HepG2 (cell line): Measurements from ENCODE around the gene SERPINF2.

ENCODE experiments used
- ATF7 ChIP-seq, 2 experiments: fragments of 450-650 bp in 1 of 2; sonication (generic) in 1 of 2; formaldehyde crosslinking in 1 of 2; IDR thresholded peaks; 2 replicates each; pipeline versions ENCODE4 v1.4.0 to v1.6.1; 2016 to 2020; ENCODE audit warnings: antibody characterized with exemption in 1 of 2, mild to moderate bottlenecking in 1 of 2, missing genetic modification reagents in 1 of 2
- FOXA3 ChIP-seq: IDR thresholded peaks from 2 replicates; pipeline ENCODE4 v1.6.1; 2016; ENCODE audit warnings: missing genetic modification reagents, missing compliant biosample characterization
- HDAC6 ChIP-seq: fragments of 200-600 bp; sonication (generic); IDR thresholded peaks from 2 replicates; pipeline ENCODE4 v1.7.0; 2017; ENCODE audit warnings: mild to moderate bottlenecking, antibody characterized with exemption, low read length, low read depth
- MAX ChIP-seq: IDR thresholded peaks from 2 replicates; pipeline ENCODE4 v1.6.1; 2012; ENCODE audit warnings: inconsistent platforms
- ZNF550 ChIP-seq: sonication (generic); formaldehyde crosslinking; IDR thresholded peaks from 2 replicates; pipeline ENCODE4 v1.4.0; 2020; ENCODE audit warnings: mild to moderate bottlenecking, missing genetic modification reagents, borderline replicate concordance

- TF ChIP-seq ZNF550 (no peak), MAX (no peak), HDAC6 (no peak), FOXA3 (no peak), ATF7 (IDR thresholded peaks at IDR 0.05) (no peak), ATF7 (CRISPR knock-in tag; IDR thresholded peaks at IDR 0.05) (no peak)
Observed at GRCh38 chr17:1776328-1776727, 33.7 kb downstream of the SERPINF2 start.
